ENCODE results near the gene RSPRY1. TPM values are rescaled to one million over a fixed set of nuclear protein-coding genes. Genes with fewer than 3 reads are reported as not detected.

RSPRY1 gene
- total and polyA plus RNA-seq, 2 of the 8 experiments (the other 6 are each of a cell fraction or from before 2014, with no cell fraction given): 11.5 to 32.5 TPM

DNA sequence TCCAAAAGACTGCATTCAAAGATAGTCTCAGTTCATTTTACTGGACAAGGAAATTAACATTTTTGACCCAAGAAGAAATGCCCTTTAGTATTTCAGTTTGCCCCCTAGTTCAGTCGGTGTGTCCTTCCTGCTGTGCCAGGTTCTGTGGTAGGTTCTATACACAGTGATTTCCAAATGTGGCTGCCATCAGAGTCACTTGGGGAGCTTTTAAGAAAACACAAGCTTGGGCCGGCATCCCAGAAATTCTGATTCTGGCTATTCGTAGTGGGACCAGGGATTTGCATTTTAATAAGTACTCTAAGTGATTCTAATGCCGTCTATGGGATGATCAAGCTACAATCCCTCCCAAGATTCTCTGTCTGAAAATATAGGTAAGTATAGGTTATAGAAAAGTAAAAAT is 10.2 kb downstream of the RSPRY1 start (continued):
- TF ChIP-seq, protein P1, sequence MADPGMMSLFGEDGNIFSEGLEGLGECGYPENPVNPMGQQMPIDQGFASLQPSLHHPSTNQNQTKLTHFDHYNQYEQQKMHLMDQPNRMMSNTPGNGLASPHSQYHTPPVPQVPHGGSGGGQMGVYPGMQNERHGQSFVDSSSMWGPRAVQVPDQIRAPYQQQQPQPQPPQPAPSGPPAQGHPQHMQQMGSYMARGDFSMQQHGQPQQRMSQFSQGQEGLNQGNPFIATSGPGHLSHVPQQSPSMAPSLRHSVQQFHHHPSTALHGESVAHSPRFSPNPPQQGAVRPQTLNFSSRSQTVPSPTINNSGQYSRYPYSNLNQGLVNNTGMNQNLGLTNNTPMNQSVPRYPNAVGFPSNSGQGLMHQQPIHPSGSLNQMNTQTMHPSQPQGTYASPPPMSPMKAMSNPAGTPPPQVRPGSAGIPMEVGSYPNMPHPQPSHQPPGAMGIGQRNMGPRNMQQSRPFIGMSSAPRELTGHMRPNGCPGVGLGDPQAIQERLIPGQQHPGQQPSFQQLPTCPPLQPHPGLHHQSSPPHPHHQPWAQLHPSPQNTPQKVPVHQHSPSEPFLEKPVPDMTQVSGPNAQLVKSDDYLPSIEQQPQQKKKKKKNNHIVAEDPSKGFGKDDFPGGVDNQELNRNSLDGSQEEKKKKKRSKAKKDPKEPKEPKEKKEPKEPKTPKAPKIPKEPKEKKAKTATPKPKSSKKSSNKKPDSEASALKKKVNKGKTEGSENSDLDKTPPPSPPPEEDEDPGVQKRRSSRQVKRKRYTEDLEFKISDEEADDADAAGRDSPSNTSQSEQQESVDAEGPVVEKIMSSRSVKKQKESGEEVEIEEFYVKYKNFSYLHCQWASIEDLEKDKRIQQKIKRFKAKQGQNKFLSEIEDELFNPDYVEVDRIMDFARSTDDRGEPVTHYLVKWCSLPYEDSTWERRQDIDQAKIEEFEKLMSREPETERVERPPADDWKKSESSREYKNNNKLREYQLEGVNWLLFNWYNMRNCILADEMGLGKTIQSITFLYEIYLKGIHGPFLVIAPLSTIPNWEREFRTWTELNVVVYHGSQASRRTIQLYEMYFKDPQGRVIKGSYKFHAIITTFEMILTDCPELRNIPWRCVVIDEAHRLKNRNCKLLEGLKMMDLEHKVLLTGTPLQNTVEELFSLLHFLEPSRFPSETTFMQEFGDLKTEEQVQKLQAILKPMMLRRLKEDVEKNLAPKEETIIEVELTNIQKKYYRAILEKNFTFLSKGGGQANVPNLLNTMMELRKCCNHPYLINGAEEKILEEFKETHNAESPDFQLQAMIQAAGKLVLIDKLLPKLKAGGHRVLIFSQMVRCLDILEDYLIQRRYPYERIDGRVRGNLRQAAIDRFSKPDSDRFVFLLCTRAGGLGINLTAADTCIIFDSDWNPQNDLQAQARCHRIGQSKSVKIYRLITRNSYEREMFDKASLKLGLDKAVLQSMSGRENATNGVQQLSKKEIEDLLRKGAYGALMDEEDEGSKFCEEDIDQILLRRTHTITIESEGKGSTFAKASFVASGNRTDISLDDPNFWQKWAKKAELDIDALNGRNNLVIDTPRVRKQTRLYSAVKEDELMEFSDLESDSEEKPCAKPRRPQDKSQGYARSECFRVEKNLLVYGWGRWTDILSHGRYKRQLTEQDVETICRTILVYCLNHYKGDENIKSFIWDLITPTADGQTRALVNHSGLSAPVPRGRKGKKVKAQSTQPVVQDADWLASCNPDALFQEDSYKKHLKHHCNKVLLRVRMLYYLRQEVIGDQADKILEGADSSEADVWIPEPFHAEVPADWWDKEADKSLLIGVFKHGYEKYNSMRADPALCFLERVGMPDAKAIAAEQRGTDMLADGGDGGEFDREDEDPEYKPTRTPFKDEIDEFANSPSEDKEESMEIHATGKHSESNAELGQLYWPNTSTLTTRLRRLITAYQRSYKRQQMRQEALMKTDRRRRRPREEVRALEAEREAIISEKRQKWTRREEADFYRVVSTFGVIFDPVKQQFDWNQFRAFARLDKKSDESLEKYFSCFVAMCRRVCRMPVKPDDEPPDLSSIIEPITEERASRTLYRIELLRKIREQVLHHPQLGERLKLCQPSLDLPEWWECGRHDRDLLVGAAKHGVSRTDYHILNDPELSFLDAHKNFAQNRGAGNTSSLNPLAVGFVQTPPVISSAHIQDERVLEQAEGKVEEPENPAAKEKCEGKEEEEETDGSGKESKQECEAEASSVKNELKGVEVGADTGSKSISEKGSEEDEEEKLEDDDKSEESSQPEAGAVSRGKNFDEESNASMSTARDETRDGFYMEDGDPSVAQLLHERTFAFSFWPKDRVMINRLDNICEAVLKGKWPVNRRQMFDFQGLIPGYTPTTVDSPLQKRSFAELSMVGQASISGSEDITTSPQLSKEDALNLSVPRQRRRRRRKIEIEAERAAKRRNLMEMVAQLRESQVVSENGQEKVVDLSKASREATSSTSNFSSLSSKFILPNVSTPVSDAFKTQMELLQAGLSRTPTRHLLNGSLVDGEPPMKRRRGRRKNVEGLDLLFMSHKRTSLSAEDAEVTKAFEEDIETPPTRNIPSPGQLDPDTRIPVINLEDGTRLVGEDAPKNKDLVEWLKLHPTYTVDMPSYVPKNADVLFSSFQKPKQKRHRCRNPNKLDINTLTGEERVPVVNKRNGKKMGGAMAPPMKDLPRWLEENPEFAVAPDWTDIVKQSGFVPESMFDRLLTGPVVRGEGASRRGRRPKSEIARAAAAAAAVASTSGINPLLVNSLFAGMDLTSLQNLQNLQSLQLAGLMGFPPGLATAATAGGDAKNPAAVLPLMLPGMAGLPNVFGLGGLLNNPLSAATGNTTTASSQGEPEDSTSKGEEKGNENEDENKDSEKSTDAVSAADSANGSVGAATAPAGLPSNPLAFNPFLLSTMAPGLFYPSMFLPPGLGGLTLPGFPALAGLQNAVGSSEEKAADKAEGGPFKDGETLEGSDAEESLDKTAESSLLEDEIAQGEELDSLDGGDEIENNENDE (IDR thresholded peaks at IDR 0.05; ENCODE audit: insufficient replicate concordance, low read length): no peak
- TF ChIP-seq CHD1 (IDR thresholded peaks at IDR 0.05; ENCODE audit: low read depth, low read length) (no peak), HDAC2 (IDR thresholded peaks at IDR 0.05; ENCODE audit: borderline replicate concordance in 1 of 2, low read depth in 2 of 2, low read length in 2 of 2) (no peak), SAP30 (IDR thresholded peaks at IDR 0.05; ENCODE audit: insufficient read depth, insufficient replicate concordance, low read length) (no peak), HDAC6 (IDR thresholded peaks at IDR 0.05; ENCODE audit: low read depth, low read length) (no peak)

Data from H1 (cell line).